ENCODE measurements around the gene AMN1.
"Not testable (repeated sequence)": the region's sequence is repeated elsewhere in the genome, so short reads cannot be mapped to it uniquely, and the experiment has no call there.

AMN1 gene

GRCh38 chr12:31687101-31687527 lies 41.7 kb downstream of the AMN1 start:
- peaks cover 0 to 18% (median 15%) of the 10 kb centered on the region in 3 donors for H3K9me3 ChIP-seq
- DNase-seq = no peak
- H3K4me1 ChIP-seq = no peaks in the 10 kb centered on the region
- H3K36me3 ChIP-seq = peaks cover 70 to 73% (median 72%) of the 10 kb centered on the region in 3 donors
- no peak overlapping the region for H3K27ac ChIP-seq
- H3K27me3 ChIP-seq = no peaks in the 10 kb centered on the region
- intact Hi-C loops (cut with DNase I; ENCODE audit: low total_unique reads) = no loop called here
- no peak for TF ChIP-seq CTCF (IDR thresholded peaks at IDR 0.05)
- H3K4me3 ChIP-seq = no peak overlapping the region

GRCh38 chr12:31685801-31686200 lies 43.0 kb downstream of the AMN1 start:
- Histone ChIP-seq H3K4me1 (no peaks in the 10 kb centered on the region), H3K27me3 (no peaks in the 10 kb centered on the region), H3K4me3 (no peak overlapping the region), H3K36me3 (peaks cover 62 to 72% (median 70%) of the 10 kb centered on the region in 3 donors), H3K9me3 (peaks cover 0 to 18% (median 15%) of the 10 kb centered on the region in 3 donors), H3K27ac (no peak overlapping the region)
- intact Hi-C loops (cut with DNase I; ENCODE audit: low total_unique reads) = no loop called here
- DNase-seq = no peak
- TF ChIP-seq CTCF (IDR thresholded peaks at IDR 0.05) = no peak

GRCh38 chr12:31682136-31682962 lies 46.5 kb downstream of the AMN1 start:
- H3K27ac ChIP-seq = no peak overlapping the region
- no peaks in the 10 kb centered on the region for H3K4me1 ChIP-seq
- peak in 1 of 2 donors; percentile 30 for DNase-seq
- H3K4me3 ChIP-seq = no peak overlapping the region
- peaks cover 42 to 46% (median 45%) of the 10 kb centered on the region in 3 donors for H3K36me3 ChIP-seq
- H3K9me3 ChIP-seq = peaks cover 0 to 18% (median 15%) of the 10 kb centered on the region in 3 donors
- no peaks in the 10 kb centered on the region for H3K27me3 ChIP-seq
- intact Hi-C loops (cut with DNase I; ENCODE audit: low total_unique reads) = no loop called here
- TF ChIP-seq CTCF (IDR thresholded peaks at IDR 0.05) = peak; percentile 49 to 54

GRCh38 chr12:31672521-31672920 lies 56.3 kb downstream of the AMN1 start:
- DNase-seq = no peak
- H3K9me3 ChIP-seq = peaks cover 0 to 9% (median 0%) of the 10 kb centered on the region in 3 donors
- H3K27ac ChIP-seq = no peak overlapping the region
- TF ChIP-seq CTCF (IDR thresholded peaks at IDR 0.05) = no peak
- no peaks in the 10 kb centered on the region for H3K27me3 ChIP-seq
- intact Hi-C loops (cut with DNase I; ENCODE audit: low total_unique reads) = no loop called here
- peaks cover 0 to 4% (median 0%) of the 10 kb centered on the region in 4 donors for H3K4me1 ChIP-seq
- H3K4me3 ChIP-seq = no peak overlapping the region
- peaks cover 9 to 34% (median 15%) of the 10 kb centered on the region in 3 donors for H3K36me3 ChIP-seq

- intact Hi-C loops (cut with DNase I; ENCODE audit: low total_unique reads) = loop anchor here (10.0 kb wide), 1 partner anchor 55 kb away; the partner anchor contains the start of gene AMN1
- H3K4me1 ChIP-seq, H3K4me3 ChIP-seq, DNase-seq, H3K9me3 ChIP-seq, H3K27ac ChIP-seq, H3K27me3 ChIP-seq: not testable (repeated sequence)
- peaks cover 9 to 26% (median 15%) of the 10 kb centered on the region in 3 donors for H3K36me3 ChIP-seq
Measured at GRCh38 chr12:31669582-31669981, 59.2 kb downstream of the AMN1 start.

GRCh38 chr12:31669020-31669419 lies 59.8 kb downstream of the AMN1 start:
- Histone ChIP-seq H3K4me3 (no peak overlapping the region), H3K4me1 (peaks cover 0 to 4% (median 0%) of the 10 kb centered on the region in 4 donors), H3K27ac (no peak overlapping the region), H3K36me3 (peaks cover 9 to 26% (median 15%) of the 10 kb centered on the region in 3 donors), H3K27me3 (no peaks in the 10 kb centered on the region), H3K9me3 (peaks cover 0 to 9% (median 0%) of the 10 kb centered on the region in 3 donors)
- no peak for TF ChIP-seq CTCF (IDR thresholded peaks at IDR 0.05)
- DNase-seq = no peak
- intact Hi-C loops (cut with DNase I; ENCODE audit: low total_unique reads) = loop anchor here (10.0 kb wide), 1 partner anchor 56 kb away; the partner anchor contains the start of gene AMN1

All from tibial artery (tissue), 4 donors.